ENCODE data around the gene ENDOV. TPM values are rescaled to one million over a fixed set of nuclear protein-coding genes. Genes with fewer than 3 reads are reported as not detected.
A peak's percentile ranks its signal among the peaks of the same experiment; 100 is the strongest.

ENDOV gene
- polyA plus RNA-seq, 2 of the 4 experiments (the other 2 are of a cell fraction): 33.2 to 42.6 TPM

DNA sequence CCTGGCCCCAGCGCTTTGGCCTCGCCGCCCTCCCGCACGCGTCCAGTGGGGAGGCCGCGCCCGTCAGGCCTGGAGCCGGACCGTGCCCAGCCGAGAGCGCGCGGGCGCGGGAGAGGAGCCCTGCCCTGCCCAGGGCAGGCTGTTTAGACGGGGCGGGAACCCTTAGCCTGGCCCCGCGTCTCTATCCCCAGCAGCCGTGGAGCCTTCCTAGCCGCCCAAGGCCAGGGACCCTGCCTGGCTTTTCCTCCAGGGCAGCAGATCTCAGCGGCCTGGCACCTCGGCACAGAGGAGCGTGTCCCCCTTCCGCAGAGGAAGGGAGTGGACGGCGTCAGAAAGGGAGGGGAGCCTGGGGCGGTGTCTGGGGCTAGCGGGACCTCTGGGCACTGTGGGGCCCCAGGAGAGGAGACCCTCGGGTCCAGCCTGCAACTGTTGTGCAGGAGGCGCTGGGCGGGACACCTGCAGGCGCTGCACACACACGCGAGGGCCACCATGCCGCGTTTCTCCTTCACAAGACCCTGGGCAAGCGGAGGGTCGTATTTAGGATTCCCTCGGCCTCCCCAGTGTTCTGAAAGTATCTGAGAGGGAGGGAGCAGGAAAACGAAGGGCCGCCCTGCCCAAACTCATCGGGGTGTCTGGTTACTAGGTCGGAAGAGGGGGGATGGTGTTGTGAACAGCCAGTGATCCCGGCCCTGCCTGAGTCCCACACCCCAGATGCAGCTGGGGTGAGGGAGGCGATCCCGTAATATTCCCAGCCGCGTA, 63.7 kb downstream of the ENDOV start:
- no peak for ATAC-seq
- WGBS (ENCODE audit: missing lambda C conversion rate): 83% methylated on average over 51 of the region's 51 CpGs
- Histone ChIP-seq H3K4me3 (peak overlapping the region; percentile 54), H3K9me3 (no peaks in the 10 kb centered on the region), H3K4me2 (peak overlapping the region; percentile 95), H3K4me1 (peaks cover 64% of the 10 kb centered on the region), H3K27ac (peak overlapping the region; percentile 60 to 80; a peak in 5 of 6 replicates)
- no peak for TF ChIP-seq KDM5A (IDR thresholded peaks at IDR 0.05)
- no peak for TF ChIP-seq ZFP36 (IDR thresholded peaks at IDR 0.05; ENCODE audit: borderline replicate concordance, partially characterized antibody)
- no peak for TF ChIP-seq HDAC2 (IDR thresholded peaks at IDR 0.05)
- no peak for TF ChIP-seq GATA3 (IDR thresholded peaks at IDR 0.05; ENCODE audit: borderline replicate concordance)
- TF ChIP-seq, protein P1, sequence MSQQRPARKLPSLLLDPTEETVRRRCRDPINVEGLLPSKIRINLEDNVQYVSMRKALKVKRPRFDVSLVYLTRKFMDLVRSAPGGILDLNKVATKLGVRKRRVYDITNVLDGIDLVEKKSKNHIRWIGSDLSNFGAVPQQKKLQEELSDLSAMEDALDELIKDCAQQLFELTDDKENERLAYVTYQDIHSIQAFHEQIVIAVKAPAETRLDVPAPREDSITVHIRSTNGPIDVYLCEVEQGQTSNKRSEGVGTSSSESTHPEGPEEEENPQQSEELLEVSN (IDR thresholded peaks at IDR 0.05; ENCODE audit: borderline replicate concordance, low read depth): no peak
- TF ChIP-seq SREBF2 (IDR thresholded peaks at IDR 0.05): no peak
- no peak for DNase-seq (ENCODE audit: low read depth in 1 of 2, low spot score in 1 of 2)
- POLR2A ChIA-PET: no interaction called here
- CTCF ChIA-PET: interaction anchor here (1.0 to 7.5 kb wide), 12 partner anchors 15 to 503 kb away, joined by 3 to 53 read pairs (median 10); partner anchors contain the start of gene RPTOR
- FAIRE-seq: no peak

DNA sequence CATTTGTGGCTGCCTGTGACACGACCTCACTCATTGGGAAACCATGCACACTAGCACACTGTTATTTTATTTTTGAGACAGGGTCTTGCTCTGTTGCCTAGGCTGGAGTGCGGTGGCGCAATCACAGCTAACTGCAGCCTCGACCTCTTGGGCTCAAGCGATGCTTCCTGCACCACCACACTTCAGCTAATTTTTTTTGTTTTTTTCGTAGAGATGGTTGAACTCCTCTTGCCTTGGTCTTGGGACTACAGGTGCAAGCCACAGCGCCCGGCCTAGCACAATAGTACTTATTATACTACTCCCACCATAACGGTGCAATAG, 64.2 kb downstream of the ENDOV start:
- Histone ChIP-seq H3K4me2 (no peak overlapping the region), H3K4me1 (peaks cover 65% of the 10 kb centered on the region), H3K27ac (no peak overlapping the region), H3K4me3 (no peak overlapping the region), H3K9me3 (no peaks in the 10 kb centered on the region)
- WGBS (ENCODE audit: missing lambda C conversion rate): 85% methylated on average over 9 of the region's 9 CpGs
- DNase-seq (ENCODE audit: low read depth in 1 of 2, low spot score in 1 of 2): no peak
- no peak for FAIRE-seq
- CTCF ChIA-PET: interaction anchor here (1.1 to 3.6 kb wide), 5 partner anchors 47 to 420 kb away, joined by 3 to 15 read pairs (median 3); partner anchors contain the start of gene RPTOR
- TF ChIP-seq CEBPB (IDR thresholded peaks at IDR 0.05): peak in 1 of 2 experiments; percentile 47; a peak in 2 of 4 replicates
- TF ChIP-seq, protein P2, sequence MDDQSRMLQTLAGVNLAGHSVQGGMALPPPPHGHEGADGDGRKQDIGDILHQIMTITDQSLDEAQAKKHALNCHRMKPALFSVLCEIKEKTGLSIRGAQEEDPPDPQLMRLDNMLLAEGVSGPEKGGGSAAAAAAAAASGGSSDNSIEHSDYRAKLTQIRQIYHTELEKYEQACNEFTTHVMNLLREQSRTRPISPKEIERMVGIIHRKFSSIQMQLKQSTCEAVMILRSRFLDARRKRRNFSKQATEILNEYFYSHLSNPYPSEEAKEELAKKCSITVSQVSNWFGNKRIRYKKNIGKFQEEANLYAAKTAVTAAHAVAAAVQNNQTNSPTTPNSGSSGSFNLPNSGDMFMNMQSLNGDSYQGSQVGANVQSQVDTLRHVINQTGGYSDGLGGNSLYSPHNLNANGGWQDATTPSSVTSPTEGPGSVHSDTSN (IDR thresholded peaks at IDR 0.05): no peak
- no peak for ATAC-seq
- POLR2A ChIA-PET: no interaction called here

DNA sequence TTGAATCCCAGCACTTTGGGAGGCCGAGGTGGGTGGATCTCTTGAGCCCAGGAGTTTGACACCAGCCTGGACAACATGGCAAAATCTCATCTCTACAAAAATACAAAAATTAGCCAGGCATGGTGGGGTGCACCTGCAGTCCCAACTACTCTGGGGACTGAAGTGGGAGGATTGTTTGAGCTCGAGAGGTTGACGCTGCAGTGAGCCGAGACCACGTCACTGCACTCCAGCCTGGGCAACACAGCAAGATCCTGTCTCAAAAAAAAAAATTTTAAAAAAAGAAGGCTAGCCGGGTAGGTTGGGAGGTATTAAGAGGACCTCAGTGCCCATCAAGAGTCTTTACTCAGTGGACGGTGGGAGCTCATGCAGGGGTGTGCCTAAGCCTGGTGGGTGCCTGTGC, 65.3 kb downstream of the ENDOV start:
- ATAC-seq (no peak), FAIRE-seq (no peak), DNase-seq (ENCODE audit: low read depth in 1 of 2, low spot score in 1 of 2) (no peak)
- H3K9me3 ChIP-seq: no peaks in the 10 kb centered on the region
- H3K4me1 ChIP-seq: peaks cover 57% of the 10 kb centered on the region
- CTCF ChIA-PET: interaction anchor here (0.7 to 3.6 kb wide), 9 partner anchors 8 to 502 kb away, joined by 3 to 15 read pairs (median 3); partner anchors contain the start of gene RPTOR
- H3K4me3 ChIP-seq: no peak overlapping the region
- WGBS (ENCODE audit: missing lambda C conversion rate): 88% methylated on average over 7 of the region's 7 CpGs
- TF ChIP-seq, protein P3, sequence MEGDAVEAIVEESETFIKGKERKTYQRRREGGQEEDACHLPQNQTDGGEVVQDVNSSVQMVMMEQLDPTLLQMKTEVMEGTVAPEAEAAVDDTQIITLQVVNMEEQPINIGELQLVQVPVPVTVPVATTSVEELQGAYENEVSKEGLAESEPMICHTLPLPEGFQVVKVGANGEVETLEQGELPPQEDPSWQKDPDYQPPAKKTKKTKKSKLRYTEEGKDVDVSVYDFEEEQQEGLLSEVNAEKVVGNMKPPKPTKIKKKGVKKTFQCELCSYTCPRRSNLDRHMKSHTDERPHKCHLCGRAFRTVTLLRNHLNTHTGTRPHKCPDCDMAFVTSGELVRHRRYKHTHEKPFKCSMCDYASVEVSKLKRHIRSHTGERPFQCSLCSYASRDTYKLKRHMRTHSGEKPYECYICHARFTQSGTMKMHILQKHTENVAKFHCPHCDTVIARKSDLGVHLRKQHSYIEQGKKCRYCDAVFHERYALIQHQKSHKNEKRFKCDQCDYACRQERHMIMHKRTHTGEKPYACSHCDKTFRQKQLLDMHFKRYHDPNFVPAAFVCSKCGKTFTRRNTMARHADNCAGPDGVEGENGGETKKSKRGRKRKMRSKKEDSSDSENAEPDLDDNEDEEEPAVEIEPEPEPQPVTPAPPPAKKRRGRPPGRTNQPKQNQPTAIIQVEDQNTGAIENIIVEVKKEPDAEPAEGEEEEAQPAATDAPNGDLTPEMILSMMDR (IDR thresholded peaks at IDR 0.05): no peak
- TF ChIP-seq MYC (IDR thresholded peaks at IDR 0.05; ENCODE audit: borderline replicate concordance, low read length): no peak
- TF ChIP-seq, protein P2 (IDR thresholded peaks at IDR 0.05): no peak
- POLR2A ChIA-PET: interaction anchor here (2.4 kb wide), 1 partner anchor 25 kb away, joined by 5 read pairs; no protein-coding TSS in a partner anchor
- no peak overlapping the region for H3K4me2 ChIP-seq
- H3K27ac ChIP-seq: peak overlapping the region in 1 of 2 experiments; percentile 74; a peak in 2 of 6 replicates

DNA sequence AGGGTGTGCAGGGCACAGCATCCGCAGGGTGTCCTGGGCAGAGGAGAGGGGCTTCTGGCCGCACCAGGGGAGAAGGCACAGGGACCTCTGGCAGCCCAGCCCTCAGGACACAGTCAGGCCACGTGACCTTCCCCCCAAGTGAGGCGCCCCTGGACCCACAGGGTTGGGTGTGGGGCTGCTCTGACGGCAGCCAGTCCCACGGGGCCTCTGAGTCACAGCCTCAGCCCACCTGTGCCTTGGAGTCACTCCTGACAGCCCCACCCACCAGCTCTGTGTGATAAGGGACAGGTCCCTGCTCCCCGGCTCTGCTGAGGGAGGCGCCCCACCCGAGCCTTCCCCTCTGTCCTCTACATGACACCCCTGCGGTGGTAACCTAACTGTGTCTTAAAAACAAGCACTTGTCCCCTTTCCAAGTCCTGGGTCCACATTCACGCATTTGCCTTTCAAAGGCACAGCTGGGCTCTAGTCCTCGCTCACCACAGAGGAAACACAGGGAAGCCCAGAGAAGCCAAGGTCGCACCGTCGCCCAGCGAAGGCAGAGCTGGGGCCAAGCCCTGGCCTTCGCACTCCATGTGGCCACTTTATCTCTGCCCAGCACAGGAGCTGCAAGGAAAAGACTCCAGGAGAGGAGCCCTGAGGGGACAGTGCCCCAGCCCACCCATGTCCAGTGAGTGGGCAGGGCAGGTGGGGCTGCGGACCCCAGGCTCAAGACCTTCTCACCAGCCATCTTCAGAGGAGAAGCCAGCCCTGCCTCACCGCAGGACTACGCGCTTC, 66.5 kb downstream of the ENDOV start:
- DNase-seq (ENCODE audit: low read depth in 1 of 2, low spot score in 1 of 2) (no peak), FAIRE-seq (no peak), ATAC-seq (no peak)
- 67% methylated on average over 20 of the region's 21 CpGs for WGBS (ENCODE audit: missing lambda C conversion rate)
- CTCF ChIA-PET: interaction anchor here (0.7 to 3.6 kb wide), 5 partner anchors 8 to 94 kb away, joined by 3 to 15 read pairs (median 3); no protein-coding TSS in a partner anchor
- H3K4me2 ChIP-seq: no peak overlapping the region; the same call in 2 of the 3 replicates
- H3K4me3 ChIP-seq: no peak overlapping the region
- peak overlapping the region; percentile 68 to 74 for H3K27ac ChIP-seq
- POLR2A ChIA-PET: interaction anchor here (2.4 kb wide), 1 partner anchor 27 kb away, joined by 5 read pairs; no protein-coding TSS in a partner anchor
- no peaks in the 10 kb centered on the region for H3K9me3 ChIP-seq
- TF ChIP-seq, protein P4, sequence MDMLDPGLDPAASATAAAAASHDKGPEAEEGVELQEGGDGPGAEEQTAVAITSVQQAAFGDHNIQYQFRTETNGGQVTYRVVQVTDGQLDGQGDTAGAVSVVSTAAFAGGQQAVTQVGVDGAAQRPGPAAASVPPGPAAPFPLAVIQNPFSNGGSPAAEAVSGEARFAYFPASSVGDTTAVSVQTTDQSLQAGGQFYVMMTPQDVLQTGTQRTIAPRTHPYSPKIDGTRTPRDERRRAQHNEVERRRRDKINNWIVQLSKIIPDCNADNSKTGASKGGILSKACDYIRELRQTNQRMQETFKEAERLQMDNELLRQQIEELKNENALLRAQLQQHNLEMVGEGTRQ (IDR thresholded peaks at IDR 0.05): peak; percentile 38; the same call in 1 of the 2 replicates
- TF ChIP-seq BHLHE40 (IDR thresholded peaks at IDR 0.05; ENCODE audit: low read depth, low read length): no peak
- TF ChIP-seq FOSL2 (IDR thresholded peaks at IDR 0.05): no peak
- TF ChIP-seq FOSL2 (CRISPR knock-in tag; IDR thresholded peaks at IDR 0.05): peak; percentile 38; the same call in 1 of the 2 replicates
- no peak for TF ChIP-seq PHF8 (IDR thresholded peaks at IDR 0.05; ENCODE audit: borderline replicate concordance, low read depth)
- no peak for TF ChIP-seq ESRRA (IDR thresholded peaks at IDR 0.05; ENCODE audit: borderline replicate concordance, low read length)
- TF ChIP-seq EHMT2 (IDR thresholded peaks at IDR 0.05; ENCODE audit: low read depth): no peak
- no peak for TF ChIP-seq HDAC2 (IDR thresholded peaks at IDR 0.05)
- peaks cover 48% of the 10 kb centered on the region for H3K4me1 ChIP-seq
